ENCODE data around the gene LLCFC1. TPM values are rescaled to one million over a fixed set of nuclear protein-coding genes. Genes with fewer than 3 reads are reported as not detected.

The LLCFC1 gene
- total and polyA plus RNA-seq, 7 donors: not detected

DNA sequence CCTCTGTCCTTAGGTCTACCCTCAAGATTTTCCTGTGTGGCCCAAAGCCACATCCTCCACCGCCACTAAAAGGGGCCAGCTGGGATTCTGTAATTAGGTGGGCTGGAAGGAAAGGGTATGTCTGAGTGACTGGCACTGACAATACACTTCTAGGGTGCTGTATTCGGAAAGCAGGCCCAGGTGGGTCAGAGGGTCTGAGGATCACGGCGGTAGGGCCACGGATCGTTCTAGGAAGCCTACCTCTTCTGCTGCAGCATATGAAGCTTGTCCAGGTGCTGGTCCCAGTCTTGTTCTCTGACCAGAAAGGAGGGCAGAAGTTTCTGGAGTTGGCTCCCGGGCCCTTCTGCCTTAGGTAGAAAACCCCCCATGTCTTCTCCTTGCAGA is 6.2 kb upstream of the LLCFC1 start:
- H3K36me3 ChIP-seq: no peaks in the 10 kb centered on the region
- WGBS, 2 donors: 87 to 92% methylated on average over 7 of the region's 7 CpGs
- intact Hi-C loops (cut with DNase I): no loop called here

DNA sequence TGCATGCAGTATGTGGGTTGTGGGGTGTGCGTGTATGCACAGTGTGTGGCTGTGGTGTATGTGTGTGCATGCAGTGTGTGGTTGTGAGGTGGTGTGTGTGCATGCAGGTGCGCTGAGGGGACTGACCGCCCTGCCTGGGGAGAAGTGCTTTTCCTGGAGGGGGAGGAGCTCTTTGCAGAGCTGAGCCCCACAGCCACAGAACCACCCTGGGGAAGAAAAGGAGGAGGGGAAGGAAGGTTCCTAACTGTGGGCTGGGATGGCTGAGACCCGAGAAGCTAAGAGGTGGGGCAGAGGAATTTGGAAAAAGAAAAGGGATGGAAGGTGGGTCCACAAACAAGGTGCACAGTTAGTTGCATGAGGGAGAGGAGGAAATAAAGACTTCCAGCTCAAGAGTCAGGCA is 5.7 kb upstream of the LLCFC1 start, which contains the start of gene TRPV5:
TSS of gene TRPV5 (minus strand) at position 123 of the 400 bp plus-strand sequence. CDS start 287 bp downstream, outside the sequence.
- H3K27ac ChIP-seq: no peak within 1 kb of the TSS
- intact Hi-C loops (cut with DNase I): no loop called here
- no peak within 1 kb of the TSS for H3K4me3 ChIP-seq
- H3K4me1 ChIP-seq: no peaks in the 10 kb centered on the region
- TF ChIP-seq, protein P1, sequence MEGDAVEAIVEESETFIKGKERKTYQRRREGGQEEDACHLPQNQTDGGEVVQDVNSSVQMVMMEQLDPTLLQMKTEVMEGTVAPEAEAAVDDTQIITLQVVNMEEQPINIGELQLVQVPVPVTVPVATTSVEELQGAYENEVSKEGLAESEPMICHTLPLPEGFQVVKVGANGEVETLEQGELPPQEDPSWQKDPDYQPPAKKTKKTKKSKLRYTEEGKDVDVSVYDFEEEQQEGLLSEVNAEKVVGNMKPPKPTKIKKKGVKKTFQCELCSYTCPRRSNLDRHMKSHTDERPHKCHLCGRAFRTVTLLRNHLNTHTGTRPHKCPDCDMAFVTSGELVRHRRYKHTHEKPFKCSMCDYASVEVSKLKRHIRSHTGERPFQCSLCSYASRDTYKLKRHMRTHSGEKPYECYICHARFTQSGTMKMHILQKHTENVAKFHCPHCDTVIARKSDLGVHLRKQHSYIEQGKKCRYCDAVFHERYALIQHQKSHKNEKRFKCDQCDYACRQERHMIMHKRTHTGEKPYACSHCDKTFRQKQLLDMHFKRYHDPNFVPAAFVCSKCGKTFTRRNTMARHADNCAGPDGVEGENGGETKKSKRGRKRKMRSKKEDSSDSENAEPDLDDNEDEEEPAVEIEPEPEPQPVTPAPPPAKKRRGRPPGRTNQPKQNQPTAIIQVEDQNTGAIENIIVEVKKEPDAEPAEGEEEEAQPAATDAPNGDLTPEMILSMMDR (IDR thresholded peaks at IDR 0.05): no peak
- TF ChIP-seq POLR2AphosphoS5 (IDR thresholded peaks at IDR 0.05) (no peak), EP300 (IDR thresholded peaks at IDR 0.05) (no peak), POLR2A (IDR thresholded peaks at IDR 0.05) (no peak)
- 68 to 71% methylated on average over 4 of the region's 4 CpGs for WGBS, 2 donors
- H3K27me3 ChIP-seq: no peaks in the 10 kb centered on the region
- no peak for DNase-seq
- H3K36me3 ChIP-seq: no peaks in the 10 kb centered on the region
- H3K9me3 ChIP-seq: no peaks in the 10 kb centered on the region

More for the DNA sequence above, 6.2 kb upstream of the LLCFC1 start:
- no peak for DNase-seq
- Histone ChIP-seq H3K27me3 (no peaks in the 10 kb centered on the region), H3K9me3 (no peaks in the 10 kb centered on the region), H3K4me3 (no peak overlapping the region), H3K4me1 (no peaks in the 10 kb centered on the region), H3K27ac (no peak overlapping the region)
- TF ChIP-seq, protein P1 (IDR thresholded peaks at IDR 0.05): no peak
- no peak for TF ChIP-seq POLR2AphosphoS5 (IDR thresholded peaks at IDR 0.05)
- no peak for TF ChIP-seq POLR2A (IDR thresholded peaks at IDR 0.05)
- no peak for TF ChIP-seq EP300 (IDR thresholded peaks at IDR 0.05)

DNA sequence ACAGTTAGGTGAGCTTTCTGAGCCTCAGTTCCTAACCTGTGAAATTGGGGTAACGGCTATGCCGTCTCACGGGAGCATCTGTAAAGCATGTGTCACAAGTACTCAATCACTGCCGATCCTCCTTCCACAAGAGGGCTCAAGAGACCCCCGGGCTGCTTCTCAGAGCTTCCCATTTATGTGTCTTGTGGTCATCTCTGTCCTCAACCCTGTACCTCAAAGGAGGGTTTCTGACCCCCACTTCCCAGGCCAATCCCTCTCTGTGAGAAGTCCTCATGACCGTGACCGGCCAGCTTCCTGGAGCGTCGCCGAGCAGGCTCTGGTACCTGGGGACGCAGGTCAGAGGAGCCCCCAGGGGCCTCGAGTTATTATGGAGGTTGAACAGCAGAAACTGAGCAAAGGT is 5.2 kb upstream of the LLCFC1 start:
- intact Hi-C loops (cut with DNase I): no loop called here
- Histone ChIP-seq H3K36me3 (no peaks in the 10 kb centered on the region), H3K9me3 (no peaks in the 10 kb centered on the region), H3K27me3 (no peaks in the 10 kb centered on the region), H3K4me1 (no peaks in the 10 kb centered on the region), H3K27ac (no peak overlapping the region), H3K4me3 (no peak overlapping the region)
- TF ChIP-seq EP300 (IDR thresholded peaks at IDR 0.05): no peak
- TF ChIP-seq POLR2A (IDR thresholded peaks at IDR 0.05): no peak
- TF ChIP-seq, protein P1 (IDR thresholded peaks at IDR 0.05): no peak
- no peak for TF ChIP-seq POLR2AphosphoS5 (IDR thresholded peaks at IDR 0.05)
- DNase-seq: no peak
- WGBS, 2 donors: 78 to 85% methylated on average over 12 of the region's 12 CpGs

DNA sequence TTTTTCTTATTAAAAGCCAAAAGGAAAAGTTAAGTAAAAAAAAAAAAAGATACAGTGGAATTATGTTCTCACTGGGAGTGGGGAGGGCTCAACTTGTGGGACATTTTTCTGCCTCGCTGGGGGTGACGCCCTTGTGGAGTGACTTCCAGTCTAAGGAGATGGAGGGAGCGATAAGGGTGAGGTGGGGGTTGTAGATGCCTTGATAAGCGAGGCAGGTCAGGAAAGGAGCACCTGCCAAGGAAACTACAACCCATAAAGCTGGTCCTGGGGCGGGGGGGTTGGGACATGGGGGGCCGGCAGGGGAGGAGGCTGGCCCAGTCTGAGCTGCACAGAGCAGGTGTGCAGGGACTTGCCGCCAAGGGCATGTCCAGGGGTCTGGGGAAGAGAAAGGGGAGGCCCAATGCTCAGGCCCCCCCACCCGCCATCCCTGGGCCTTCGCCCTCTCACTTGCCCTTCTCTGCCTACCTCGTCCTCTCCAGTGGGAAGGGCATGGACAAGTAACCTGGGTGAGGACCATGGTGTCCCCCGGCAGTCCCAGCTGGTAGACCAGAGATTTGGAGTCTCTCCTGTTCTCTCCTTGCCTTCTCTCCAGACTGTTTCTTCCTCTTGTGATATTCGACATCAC is 3.2 kb upstream of the LLCFC1 start:
- H3K4me3 ChIP-seq: no peak overlapping the region
- no peaks in the 10 kb centered on the region for H3K9me3 ChIP-seq
- no peaks in the 10 kb centered on the region for H3K27me3 ChIP-seq
- intact Hi-C loops (cut with DNase I): no loop called here
- WGBS, 2 donors: 80 to 84% methylated on average over 12 of the region's 12 CpGs
- DNase-seq: no peak
- no peak overlapping the region for H3K27ac ChIP-seq
- H3K4me1 ChIP-seq: no peaks in the 10 kb centered on the region
- no peaks in the 10 kb centered on the region for H3K36me3 ChIP-seq
- TF ChIP-seq POLR2AphosphoS5 (IDR thresholded peaks at IDR 0.05) (no peak), POLR2A (IDR thresholded peaks at IDR 0.05) (no peak), EP300 (IDR thresholded peaks at IDR 0.05) (no peak)
- TF ChIP-seq, protein P1 (IDR thresholded peaks at IDR 0.05): no peak

DNA sequence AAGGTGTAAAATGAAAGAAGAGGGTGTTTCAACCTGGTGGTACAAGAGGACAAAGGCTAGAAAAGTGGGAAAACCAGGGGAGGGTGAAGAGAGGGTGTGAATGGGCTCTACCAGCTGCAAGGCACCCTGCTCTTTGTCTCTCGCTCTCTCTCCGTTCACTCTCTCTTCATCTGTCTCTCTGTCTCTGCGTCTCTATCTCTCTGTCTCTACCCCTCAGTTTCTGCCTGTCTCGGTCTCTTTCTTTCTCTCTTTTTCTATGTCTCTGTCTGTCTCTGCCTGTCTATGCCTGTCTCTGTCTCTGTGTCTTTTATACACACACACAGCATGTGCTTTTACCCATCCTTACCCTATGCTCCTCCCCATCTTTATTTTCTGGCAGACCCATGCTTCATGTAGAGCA is 673 bp upstream of the LLCFC1 start:
- intact Hi-C loops (cut with DNase I): no loop called here
- Histone ChIP-seq H3K27ac (no peak overlapping the region), H3K36me3 (no peaks in the 10 kb centered on the region), H3K4me3 (no peak overlapping the region), H3K9me3 (no peaks in the 10 kb centered on the region), H3K4me1 (no peaks in the 10 kb centered on the region), H3K27me3 (no peaks in the 10 kb centered on the region)
- WGBS, 2 donors: 93 to 96% methylated on average over 4 of the region's 4 CpGs
- DNase-seq: no peak
- no peak for TF ChIP-seq EP300 (IDR thresholded peaks at IDR 0.05)
- TF ChIP-seq POLR2A (IDR thresholded peaks at IDR 0.05): no peak
- no peak for TF ChIP-seq POLR2AphosphoS5 (IDR thresholded peaks at IDR 0.05)
- TF ChIP-seq, protein P1 (IDR thresholded peaks at IDR 0.05): no peak

Data from sigmoid colon (tissue), 7 donors.